ENCODE data around the gene TCEANC. TPM values are rescaled to one million over a fixed set of nuclear protein-coding genes. Genes with fewer than 3 reads are reported as not detected.
A peak's percentile ranks its signal among the peaks of the same experiment; 100 is the strongest.

The TCEANC gene
- total RNA-seq, 1 experiment from 2014 or later: 3.1 TPM

DNA sequence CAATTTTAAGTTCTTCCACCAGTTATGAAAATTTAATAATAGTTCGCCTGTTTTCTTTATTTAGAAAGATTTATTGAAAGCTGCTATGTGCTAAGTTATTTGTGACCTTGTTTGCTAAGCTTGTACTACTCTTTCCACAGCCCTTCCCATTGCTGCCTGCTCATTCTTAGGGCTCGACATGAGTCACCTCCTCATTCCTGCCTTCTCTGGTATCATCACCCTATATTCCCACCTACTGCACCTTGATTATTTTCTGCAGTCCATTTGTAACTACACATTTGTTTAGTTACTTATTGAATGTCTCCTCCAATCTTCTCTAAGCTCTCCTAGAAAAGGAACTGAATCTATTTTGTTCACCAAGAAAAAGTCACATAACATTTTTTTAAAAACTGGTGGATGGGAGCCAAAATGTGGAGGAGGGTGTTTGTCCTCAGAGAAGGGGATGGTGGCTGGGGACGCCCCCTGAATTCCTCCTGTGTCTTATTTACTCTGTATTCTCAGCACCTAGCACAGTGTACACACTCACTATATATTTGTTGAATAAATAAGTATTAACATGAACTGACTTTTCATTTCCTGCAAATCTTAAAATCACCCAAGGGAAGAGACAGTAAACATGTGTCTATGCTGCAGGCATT is 32.3 kb downstream of the TCEANC start:
- H3K4me1 ChIP-seq (ENCODE audit: insufficient read depth, low read length, poor library complexity, severe bottlenecking): peaks cover 3% of the 10 kb centered on the region
- BruUV-seq (replicated peaks): no TSS peak
- peaks cover 5% of the 10 kb centered on the region for H3K27me3 ChIP-seq (replicated peaks; ENCODE audit: insufficient read depth, low read depth, low read length, poor library complexity)
- no peaks in the 10 kb centered on the region for H3K36me3 ChIP-seq (ENCODE audit: insufficient read depth, low read length, poor library complexity, severe bottlenecking)
- H3K27ac ChIP-seq (ENCODE audit: low read depth, low read length, poor library complexity, severe bottlenecking): no peak overlapping the region
- no peak for DNase-seq (ENCODE audit: low spot score)
- TF ChIP-seq, protein P1, sequence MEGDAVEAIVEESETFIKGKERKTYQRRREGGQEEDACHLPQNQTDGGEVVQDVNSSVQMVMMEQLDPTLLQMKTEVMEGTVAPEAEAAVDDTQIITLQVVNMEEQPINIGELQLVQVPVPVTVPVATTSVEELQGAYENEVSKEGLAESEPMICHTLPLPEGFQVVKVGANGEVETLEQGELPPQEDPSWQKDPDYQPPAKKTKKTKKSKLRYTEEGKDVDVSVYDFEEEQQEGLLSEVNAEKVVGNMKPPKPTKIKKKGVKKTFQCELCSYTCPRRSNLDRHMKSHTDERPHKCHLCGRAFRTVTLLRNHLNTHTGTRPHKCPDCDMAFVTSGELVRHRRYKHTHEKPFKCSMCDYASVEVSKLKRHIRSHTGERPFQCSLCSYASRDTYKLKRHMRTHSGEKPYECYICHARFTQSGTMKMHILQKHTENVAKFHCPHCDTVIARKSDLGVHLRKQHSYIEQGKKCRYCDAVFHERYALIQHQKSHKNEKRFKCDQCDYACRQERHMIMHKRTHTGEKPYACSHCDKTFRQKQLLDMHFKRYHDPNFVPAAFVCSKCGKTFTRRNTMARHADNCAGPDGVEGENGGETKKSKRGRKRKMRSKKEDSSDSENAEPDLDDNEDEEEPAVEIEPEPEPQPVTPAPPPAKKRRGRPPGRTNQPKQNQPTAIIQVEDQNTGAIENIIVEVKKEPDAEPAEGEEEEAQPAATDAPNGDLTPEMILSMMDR (conservative IDR thresholded peaks at IDR 0.05; ENCODE audit: low read depth, low read length): no peak
- TF ChIP-seq EZH2 (IDR thresholded peaks at IDR 0.05; ENCODE audit: borderline replicate concordance, low read depth, low read length, poor library complexity, severe bottlenecking): no peak
- H3K9me3 ChIP-seq (ENCODE audit: low read depth, low read length, poor library complexity, severe bottlenecking): no peaks in the 10 kb centered on the region
- POLR2A ChIA-PET (ENCODE audit: low non-redundant PET): no interaction called here
- intact Hi-C loops (cut with micrococcal nuclease; ENCODE audit: unreplicated experiment): no loop called here
- CTCF ChIA-PET: no interaction called here
- no peak overlapping the region for H3K4me3 ChIP-seq (ENCODE audit: low read depth, low read length, poor library complexity, severe bottlenecking)

DNA sequence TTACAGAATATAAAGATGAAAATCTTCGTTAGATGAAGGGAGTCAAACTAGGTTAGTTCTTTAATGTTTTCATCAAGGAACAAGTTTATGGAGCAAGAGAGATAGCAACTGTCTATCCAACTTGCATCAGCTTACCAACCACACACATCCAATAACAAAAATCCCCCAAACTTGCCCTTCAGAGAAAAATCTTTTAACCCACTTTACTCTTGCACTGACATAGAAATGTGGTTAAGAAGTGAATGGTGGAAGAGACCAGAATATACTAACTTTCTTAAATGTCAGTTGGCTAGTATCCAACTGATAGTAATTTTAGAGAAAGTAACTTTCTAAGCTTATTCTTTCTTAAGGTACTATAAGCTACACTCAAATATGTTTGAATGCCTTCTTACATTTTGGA is 34.3 kb downstream of the TCEANC start:
- intact Hi-C loops (cut with micrococcal nuclease; ENCODE audit: unreplicated experiment): no loop called here
- Histone ChIP-seq H3K36me3 (ENCODE audit: insufficient read depth, low read length, poor library complexity, severe bottlenecking) (no peaks in the 10 kb centered on the region), H3K4me1 (ENCODE audit: insufficient read depth, low read length, poor library complexity, severe bottlenecking) (peaks cover 7% of the 10 kb centered on the region), H3K9me3 (ENCODE audit: low read depth, low read length, poor library complexity, severe bottlenecking) (no peaks in the 10 kb centered on the region), H3K27me3 (replicated peaks; ENCODE audit: insufficient read depth, low read depth, low read length, poor library complexity) (peaks cover 5% of the 10 kb centered on the region), H3K27ac (ENCODE audit: low read depth, low read length, poor library complexity, severe bottlenecking) (no peak overlapping the region), H3K4me3 (ENCODE audit: low read depth, low read length, poor library complexity, severe bottlenecking) (no peak overlapping the region)
- BruUV-seq (replicated peaks): no TSS peak
- no peak for DNase-seq (ENCODE audit: low spot score)
- POLR2A ChIA-PET (ENCODE audit: low non-redundant PET): no interaction called here
- TF ChIP-seq, protein P1 (conservative IDR thresholded peaks at IDR 0.05; ENCODE audit: low read depth, low read length): no peak
- TF ChIP-seq EZH2 (IDR thresholded peaks at IDR 0.05; ENCODE audit: borderline replicate concordance, low read depth, low read length, poor library complexity, severe bottlenecking): no peak
- CTCF ChIA-PET: no interaction called here

DNA sequence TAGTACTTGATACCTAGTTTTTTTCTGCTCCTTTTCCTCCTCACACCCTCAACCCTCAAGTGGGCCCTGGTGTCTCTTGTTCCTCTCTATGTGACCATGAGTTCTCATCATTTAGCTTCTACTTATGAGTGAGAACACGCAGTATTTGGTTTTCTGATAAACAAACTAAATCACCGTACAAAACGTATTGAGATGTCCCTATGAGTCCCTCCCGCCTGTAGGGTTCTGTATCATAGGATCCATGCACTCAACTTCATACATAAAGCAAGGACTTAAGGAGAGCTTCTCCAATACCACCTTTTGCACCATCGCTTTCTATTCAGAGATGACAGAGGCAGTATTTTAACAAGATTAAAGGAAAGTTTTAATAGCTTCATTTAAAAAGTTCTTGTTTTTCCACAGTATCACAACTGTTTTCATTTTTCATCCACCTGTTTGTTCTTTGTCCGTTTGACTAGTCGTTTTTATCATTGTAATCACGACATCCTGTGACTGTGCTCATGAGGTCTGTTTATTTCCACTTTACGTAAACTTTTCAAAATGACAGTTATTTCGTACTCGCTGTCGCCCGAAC is 35.5 kb downstream of the TCEANC start:
- no peak for TF ChIP-seq EZH2 (IDR thresholded peaks at IDR 0.05; ENCODE audit: borderline replicate concordance, low read depth, low read length, poor library complexity, severe bottlenecking)
- TF ChIP-seq, protein P1 (conservative IDR thresholded peaks at IDR 0.05; ENCODE audit: low read depth, low read length): no peak
- DNase-seq (ENCODE audit: low spot score): no peak
- Histone ChIP-seq H3K36me3 (ENCODE audit: insufficient read depth, low read length, poor library complexity, severe bottlenecking) (no peaks in the 10 kb centered on the region), H3K4me1 (ENCODE audit: insufficient read depth, low read length, poor library complexity, severe bottlenecking) (peaks cover 20% of the 10 kb centered on the region), H3K4me3 (ENCODE audit: low read depth, low read length, poor library complexity, severe bottlenecking) (peak overlapping the region; percentile 82), H3K9me3 (ENCODE audit: low read depth, low read length, poor library complexity, severe bottlenecking) (no peaks in the 10 kb centered on the region), H3K27me3 (replicated peaks; ENCODE audit: insufficient read depth, low read depth, low read length, poor library complexity) (peaks cover 5% of the 10 kb centered on the region), H3K27ac (ENCODE audit: low read depth, low read length, poor library complexity, severe bottlenecking) (peak overlapping the region; percentile 87)
- intact Hi-C loops (cut with micrococcal nuclease; ENCODE audit: unreplicated experiment): no loop called here
- no TSS peak for BruUV-seq (replicated peaks)
- ChIA-PET CTCF (no interaction called here), POLR2A (ENCODE audit: low non-redundant PET) (no interaction called here)
